WTC11 (cell line): ENCODE data around the gene KCNV2. TPM values are rescaled to one million over a fixed set of nuclear protein-coding genes. Genes with fewer than 3 reads are reported as not detected.

ENCODE experiments used
- ATAC-seq: fragments of 200-7000 bp; cut with Tn5 transposase; 2 replicates; pipeline ENCODE4 v1.10.0; 2021; ENCODE audit warnings: mild to moderate bottlenecking, moderate library complexity
- CTCF ChIA-PET: fragments of 300-600 bp; sonication (Branson Sonifier 250); formaldehyde crosslinking; loops from one replicate; lab custom pipeline; 2021; ENCODE audit warnings: antibody characterized with exemption; lab: Charles Lee
- POLR2A ChIA-PET: fragments of 350-600 bp; sonication (Branson Sonifier 250); formaldehyde crosslinking; loops from one replicate; lab custom pipeline; 2021; ENCODE audit warnings: antibody characterized with exemption; lab: Charles Lee
- DNase-seq: peaks from one replicate; pipeline ENCODE4 v3.0.0; 2021; ENCODE audit warnings: low spot score
- H3K27ac Mint-ChIP-seq: 2 replicates; pipeline ENCODE4 v1.8.0; 2021; ENCODE audit warnings: mixed read lengths
- H3K27me3 Mint-ChIP-seq: 2 replicates; pipeline ENCODE4 v1.8.0; 2021; ENCODE audit warnings: low read depth, mild to moderate bottlenecking, moderate library complexity, mixed read lengths
- H3K36me3 Mint-ChIP-seq: 2 replicates; pipeline ENCODE4 v1.8.0; 2021; ENCODE audit warnings: mixed read lengths
- H3K4me1 Mint-ChIP-seq: 2 replicates; pipeline ENCODE4 v1.8.0; 2022; ENCODE audit warnings: mixed read lengths
- H3K4me3 Mint-ChIP-seq: 2 replicates; pipeline ENCODE4 v1.8.0; 2021; ENCODE audit warnings: mild to moderate bottlenecking, moderate library complexity, mixed read lengths
- H3K9me3 Mint-ChIP-seq: 2 replicates; pipeline ENCODE4 v1.8.0; 2021; ENCODE audit warnings: mixed read lengths
- CTCF ChIP-seq: fragments of 200-600 bp; IDR thresholded peaks from 2 replicates; pipeline ENCODE4 v1.8.0; 2022; ENCODE audit warnings: antibody characterized with exemption
- FOXP1 ChIP-seq: sonication (generic); formaldehyde crosslinking; IDR thresholded peaks from 2 replicates; pipeline ENCODE4 v1.8.0; 2022; ENCODE audit warnings: missing genetic modification reagents, mild to moderate bottlenecking, moderate library complexity, borderline replicate concordance
- GABPB1 ChIP-seq: sonication (generic); formaldehyde crosslinking; IDR thresholded peaks from 2 replicates; pipeline ENCODE4 v1.8.1; 2023; ENCODE audit warnings: mild to moderate bottlenecking, missing genetic modification reagents
- GRHL2 ChIP-seq: fragments of 250-450 bp; sonication (Bioruptor Pico); IDR thresholded peaks from 2 replicates; pipeline ENCODE4 v1.8.0; 2022; ENCODE audit warnings: mild to moderate bottlenecking, moderate library complexity; ENCODE audit not compliant: insufficient replicate concordance, severe bottlenecking
- HMGA2 ChIP-seq: fragments of 250-450 bp; sonication (Bioruptor Pico); IDR thresholded peaks from 2 replicates; pipeline ENCODE4 v1.4.0; 2021; ENCODE audit warnings: mild to moderate bottlenecking, moderate library complexity
- HMGXB4 ChIP-seq: sonication (generic); formaldehyde crosslinking; IDR thresholded peaks from 2 replicates; pipeline ENCODE4 v1.8.1; 2023; ENCODE audit warnings: mild to moderate bottlenecking, moderate library complexity, missing genetic modification reagents
- JUN ChIP-seq: sonication (generic); formaldehyde crosslinking; IDR thresholded peaks from 2 replicates; pipeline ENCODE4 v1.8.0; 2023; ENCODE audit warnings: mild to moderate bottlenecking, missing genetic modification reagents
- MLX ChIP-seq: sonication (generic); formaldehyde crosslinking; IDR thresholded peaks from 2 replicates; pipeline ENCODE4 v1.8.1; 2023; ENCODE audit warnings: mild to moderate bottlenecking, missing genetic modification reagents, moderate library complexity
- MYBL2 ChIP-seq: sonication (generic); formaldehyde crosslinking; IDR thresholded peaks from 2 replicates; pipeline ENCODE4 v1.8.1; 2023; ENCODE audit warnings: mild to moderate bottlenecking, moderate library complexity, missing genetic modification reagents
- NFYB ChIP-seq: sonication (generic); formaldehyde crosslinking; conservative IDR thresholded peaks from 2 replicates; pipeline ENCODE4 v1.8.0; 2022; ENCODE audit warnings: low read depth, missing genetic modification reagents
- NR3C1 ChIP-seq: sonication (generic); formaldehyde crosslinking; conservative IDR thresholded peaks from 2 replicates; pipeline ENCODE4 v1.8.1; 2023; ENCODE audit warnings: low read depth, mild to moderate bottlenecking, missing genetic modification reagents
- SP1 ChIP-seq: sonication (generic); formaldehyde crosslinking; conservative IDR thresholded peaks from 2 replicates; pipeline ENCODE4 v1.8.1; 2022; ENCODE audit warnings: missing genetic modification reagents
- TEAD1 ChIP-seq: sonication (generic); formaldehyde crosslinking; IDR thresholded peaks from 2 replicates; pipeline ENCODE4 v1.8.0; 2022; ENCODE audit warnings: mild to moderate bottlenecking, missing genetic modification reagents
- TP53 ChIP-seq: sonication (generic); formaldehyde crosslinking; IDR thresholded peaks from 2 replicates; pipeline ENCODE4 v1.8.1; 2023; ENCODE audit warnings: mild to moderate bottlenecking, missing genetic modification reagents
- ZBTB21 ChIP-seq: sonication (generic); formaldehyde crosslinking; IDR thresholded peaks from 2 replicates; pipeline ENCODE4 v1.8.1; 2023; ENCODE audit warnings: mild to moderate bottlenecking, missing genetic modification reagents, borderline replicate concordance
- ZMAT4 ChIP-seq: fragments of 250-450 bp; sonication (Bioruptor Pico); IDR thresholded peaks from 2 replicates; pipeline ENCODE4 v1.9.0; 2021; ENCODE audit warnings: mild to moderate bottlenecking
- ZNF512 ChIP-seq: sonication (generic); formaldehyde crosslinking; IDR thresholded peaks from 2 replicates; pipeline ENCODE4 v1.8.1; 2022; ENCODE audit warnings: missing genetic modification reagents, borderline replicate concordance
- ZNF532 ChIP-seq: fragments of 250-450 bp; sonication (Bioruptor Pico); IDR thresholded peaks from 2 replicates; pipeline ENCODE4 v1.9.0; 2021; ENCODE audit warnings: mild to moderate bottlenecking, borderline replicate concordance
- total RNA-seq: library from RNA; stranded (reverse); gene quantifications from 3 replicates; pipeline ENCODE4 v1.2.3, GENCODE V29; 2021

The KCNV2 gene
- total RNA-seq, 1 experiment from 2014 or later: not detected

- ATAC-seq (no peak), DNase-seq (no peak)
- ChIA-PET CTCF (no interaction called here), POLR2A (no interaction called here)
- Mint-ChIP-seq H3K36me3 (no peaks in the 10 kb centered on the region), H3K9me3 (peaks cover 4% of the 10 kb centered on the region; the same call in 1 of the 2 replicates), H3K4me1 (peaks cover 25% of the 10 kb centered on the region), H3K4me3 (no peak overlapping the region), H3K27ac (no peak overlapping the region), H3K27me3 (no peaks in the 10 kb centered on the region)
- TF ChIP-seq NR3C1 (CRISPR knock-in tag) (no peak), ZNF512 (no peak), HMGXB4 (no peak), TP53 (CRISPR knock-in tag) (no peak), NFYB (CRISPR knock-in tag) (no peak), CTCF (no peak), ZBTB21 (no peak)
Measured at GRCh38 chr9:2675834-2676233, 41.5 kb upstream of the KCNV2 start.

- Mint-ChIP-seq H3K27me3 (no peaks in the 10 kb centered on the region), H3K9me3 (peaks cover 4% of the 10 kb centered on the region; the same call in 1 of the 2 replicates), H3K4me1 (peaks cover 25% of the 10 kb centered on the region), H3K4me3 (no peak overlapping the region), H3K36me3 (no peaks in the 10 kb centered on the region), H3K27ac (no peak overlapping the region)
- ATAC-seq (no peak), DNase-seq (no peak)
- CTCF ChIA-PET: no interaction called here
- TF ChIP-seq MYBL2 (CRISPR knock-in tag): no peak
- no peak for TF ChIP-seq SP1 (CRISPR knock-in tag)
- no peak for TF ChIP-seq ZNF532 (CRISPR knock-in tag)
- TF ChIP-seq TEAD1 (CRISPR knock-in tag): no peak
- no peak for TF ChIP-seq HMGA2 (CRISPR knock-in tag)
- TF ChIP-seq MLX (CRISPR knock-in tag): no peak
- no peak for TF ChIP-seq ZMAT4 (CRISPR knock-in tag)
- TF ChIP-seq GABPB1 (CRISPR knock-in tag): no peak
- TF ChIP-seq GRHL2 (CRISPR knock-in tag): no peak
- TF ChIP-seq FOXP1 (CRISPR knock-in tag): no peak
- no peak for TF ChIP-seq JUN (CRISPR knock-in tag)
- POLR2A ChIA-PET: no interaction called here
Measured at GRCh38 chr9:2676466-2676865, 40.8 kb upstream of the KCNV2 start.
